Motor neuron (in vitro differentiated cells): ENCODE results near the gene PTPRU. TPM values are rescaled to one million over a fixed set of nuclear protein-coding genes. Genes with fewer than 3 reads are reported as not detected.

ENCODE experiments used
- ATAC-seq, 8 experiments: fragments of 200-7000 bp; cut with Tn5 transposase; replicated peaks in 6 of 8; 2 replicates each; pipeline ENCODE4 v1.8.0; 2021; ENCODE audit warnings: mild to moderate bottlenecking in 8 of 8, moderate library complexity in 8 of 8
- H3K27ac ChIP-seq, 2 donors: fragments of 250-450 bp; sonication (Bioruptor Pico); 2 replicates each; pipeline ENCODE4 v1.9.0; 2021; ENCODE audit warnings: antibody characterized with exemption in 2 of 2, mild to moderate bottlenecking in 2 of 2, moderate library complexity in 1 of 2
- H3K4me1 ChIP-seq, 2 donors: fragments of 250-450 bp; sonication (Bioruptor Pico); replicated peaks in 1 of 2; 2 replicates each; pipeline ENCODE4 v1.6.1; 2021; ENCODE audit warnings: antibody characterized with exemption in 2 of 2, mild to moderate bottlenecking in 2 of 2, moderate library complexity in 1 of 2
- H3K4me3 ChIP-seq, 5 donors: fragments of 250-450 bp; sonication (Bioruptor Pico); 2 replicates each; pipeline ENCODE4 v1.9.0; 2021; ENCODE audit warnings: antibody characterized with exemption in 5 of 5, mild to moderate bottlenecking in 5 of 5, moderate library complexity in 4 of 5
- WGBS, 10 experiments: fragments of 450-650 bp; shearing (Covaris generic); methylation state at CpG; one replicate each; pipeline ENCODE4 v1.0.0; 2022; 5-methylcytosine and 5-hydroxymethylcytosine counted together
- in situ Hi-C, 9 experiments: fragments of 400-800 bp; cut with MboI; loops; one replicate each; pipeline ENCODE4 v1.15.0; 2021; ENCODE audit warnings: low sequenced_read_pairs in 9 of 9, low pct_unique_long_range_greater_than_20kb in 2 of 9; ENCODE audit not compliant: unreplicated experiment in 9 of 9
- total RNA-seq, 8 experiments: library from RNA; unstranded; fragments of 300-600 nt; gene quantifications; 2 replicates each; pipeline versions ENCODE4 v1.2.3 to v1.2.4, GENCODE V29; 2022

The PTPRU gene
- total RNA-seq, 8 experiments from 2014 or later = 1.2 to 44.8 (median 15.2) TPM

DNA sequence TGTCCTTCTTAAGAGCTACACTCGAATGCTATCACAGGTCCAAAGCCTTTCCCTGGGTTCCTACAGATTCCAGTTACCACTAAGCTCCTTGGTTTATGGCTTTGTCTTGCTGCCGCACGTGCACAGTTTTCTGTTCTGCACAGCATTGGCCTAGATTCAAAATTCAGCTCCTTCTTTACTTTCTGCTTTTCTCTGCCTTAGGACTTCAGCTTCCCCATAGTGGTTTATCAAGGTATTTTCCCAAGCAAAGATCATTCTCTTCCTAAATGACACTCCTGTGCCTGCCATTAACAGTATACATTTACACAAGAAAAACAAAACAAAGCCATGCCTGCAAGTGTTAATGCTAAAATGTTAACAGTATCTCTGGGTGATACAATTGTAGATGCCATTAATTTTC, 41.8 kb downstream of the PTPRU start:
- Histone ChIP-seq H3K27ac (no peak overlapping the region), H3K4me3 (no peak overlapping the region), H3K4me1 (peaks cover 0 to 5% of the 10 kb centered on the region in 2 donors)
- ATAC-seq = no peak
- WGBS, 10 experiments = 14 to 89% (median 72%) methylated on average over 1 to 3 of the region's 3 CpGs; no CpG with 5 or more reads in 2 of the 10 experiments
- in situ Hi-C loops = no loop called here

DNA sequence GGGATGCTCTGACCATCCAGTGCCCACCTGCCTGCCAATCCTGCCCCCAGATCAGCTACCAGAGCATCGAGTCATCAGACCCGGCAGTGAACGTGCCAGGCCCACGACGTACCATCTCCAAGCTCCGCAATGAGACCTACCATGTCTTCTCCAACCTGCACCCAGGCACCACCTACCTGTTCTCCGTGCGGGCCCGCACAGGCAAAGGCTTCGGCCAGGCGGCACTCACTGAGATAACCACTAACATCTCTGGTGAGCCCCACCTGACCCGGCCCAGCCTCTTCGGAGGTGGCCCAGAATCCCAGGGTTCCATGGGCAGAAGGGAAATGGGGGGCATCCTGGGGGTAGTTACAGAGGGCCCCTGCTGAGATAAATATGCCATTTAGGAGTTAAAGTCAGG, 43.1 kb downstream of the PTPRU start:
- Histone ChIP-seq H3K4me3 (no peak overlapping the region), H3K4me1 (peaks cover 6 to 15% of the 10 kb centered on the region in 2 donors), H3K27ac (no peak overlapping the region)
- in situ Hi-C loops = no loop called here
- no peak for ATAC-seq
- WGBS, 10 experiments = 94 to 100% (median 100%) methylated on average over 2 to 10 of the region's 13 CpGs; no CpG with 5 or more reads in 5 of the 10 experiments

- WGBS, 10 experiments = 81 to 100% (median 96%) methylated on average over 1 to 9 of the region's 11 CpGs; no CpG with 5 or more reads in 4 of the 10 experiments
- H3K4me1 ChIP-seq = peaks cover 6 to 16% of the 10 kb centered on the region in 2 donors
- H3K4me3 ChIP-seq = no peak overlapping the region
- H3K27ac ChIP-seq = no peak overlapping the region
- in situ Hi-C loops = no loop called here
- ATAC-seq = no peak
Observed at GRCh38 chr1:29279951-29280391, 43.6 kb downstream of the PTPRU start.

GRCh38 chr1:29280409-29281131, 44.2 kb downstream of the PTPRU start:
- WGBS, 10 experiments = 0 to 85% (median 69%) methylated on average over 1 to 4 of the region's 6 CpGs; no CpG with 5 or more reads in 5 of the 10 experiments
- ATAC-seq = peak in 1 of 8 experiments; percentile 47
- Histone ChIP-seq H3K4me1 (peaks cover 6 to 16% of the 10 kb centered on the region in 2 donors), H3K27ac (no peak overlapping the region), H3K4me3 (no peak overlapping the region)
- in situ Hi-C loops = no loop called here

DNA sequence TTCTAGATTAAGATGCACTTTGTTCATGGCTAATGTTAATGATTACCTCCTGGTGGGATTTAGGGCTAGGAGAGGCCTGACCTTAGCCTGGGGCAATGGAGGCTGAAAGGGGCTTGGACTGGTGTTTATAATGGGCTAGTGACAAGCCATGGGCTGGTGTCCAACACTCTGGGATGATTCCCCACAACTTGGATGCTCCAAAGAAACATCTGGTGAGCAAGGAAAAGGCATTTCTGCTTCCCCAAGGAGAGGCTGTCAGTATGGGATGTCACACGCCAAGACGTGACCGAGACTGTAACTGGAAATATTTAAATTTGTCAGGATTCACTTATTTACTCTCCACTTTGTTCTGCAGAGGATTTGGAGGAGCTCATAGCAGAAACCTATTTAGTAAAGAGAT, 45.2 kb downstream of the PTPRU start:
- no peak for ATAC-seq
- Histone ChIP-seq H3K27ac (no peak overlapping the region), H3K4me3 (no peak overlapping the region), H3K4me1 (peaks cover 6 to 16% of the 10 kb centered on the region in 2 donors)
- 17 to 100% (median 75%) methylated on average over 1 to 2 of the region's 3 CpGs; no CpG with 5 or more reads in 3 of the 10 experiments for WGBS, 10 experiments
- in situ Hi-C loops = no loop called here

DNA sequence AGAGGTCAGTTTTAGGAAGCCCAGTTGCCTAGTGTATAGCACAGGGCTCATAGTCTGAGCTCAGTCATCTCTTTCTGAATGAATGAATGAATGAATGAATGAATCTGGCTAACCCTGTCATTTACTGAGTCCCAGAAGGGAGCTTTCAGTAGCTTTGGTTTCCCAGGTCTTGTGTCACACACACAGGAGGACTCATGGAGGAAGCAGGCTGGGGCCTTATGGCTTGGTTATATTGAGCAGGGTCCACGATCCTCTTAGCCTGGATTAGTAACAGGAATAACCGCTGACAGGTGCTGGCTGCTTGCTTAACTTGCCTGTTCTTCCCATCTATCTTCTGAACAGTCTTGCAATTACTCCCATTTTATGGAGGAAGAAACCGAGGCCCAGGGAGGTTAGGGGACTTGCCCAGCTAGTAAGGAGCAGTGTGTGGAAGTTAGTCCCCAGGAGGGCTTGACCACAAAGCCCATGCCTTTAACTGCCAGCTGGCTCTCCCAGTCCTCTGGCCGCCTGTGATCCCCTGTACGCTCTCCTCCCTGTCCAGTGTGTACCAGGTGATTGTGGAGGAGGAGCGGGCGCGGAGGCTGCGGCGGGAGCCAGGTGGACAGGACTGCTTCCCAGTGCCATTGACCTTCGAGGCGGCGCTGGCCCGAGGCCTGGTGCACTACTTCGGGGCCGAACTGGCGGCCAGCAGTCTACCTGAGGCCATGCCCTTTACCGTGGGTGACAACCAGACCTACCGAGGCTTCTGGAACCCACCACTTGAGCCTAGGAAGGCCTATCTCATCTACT, 46.0 kb downstream of the PTPRU start:
- 83 to 100% (median 96%) methylated on average over 1 to 14 of the region's 19 CpGs; no CpG with 5 or more reads in 4 of the 10 experiments for WGBS, 10 experiments
- Histone ChIP-seq H3K4me1 (peaks cover 6 to 16% of the 10 kb centered on the region in 2 donors), H3K27ac (peak overlapping the region in 1 of 2 donors; percentile 58), H3K4me3 (peak overlapping the region in 1 of 5 donors; percentile 14)
- no peak for ATAC-seq
- in situ Hi-C loops = no loop called here

DNA sequence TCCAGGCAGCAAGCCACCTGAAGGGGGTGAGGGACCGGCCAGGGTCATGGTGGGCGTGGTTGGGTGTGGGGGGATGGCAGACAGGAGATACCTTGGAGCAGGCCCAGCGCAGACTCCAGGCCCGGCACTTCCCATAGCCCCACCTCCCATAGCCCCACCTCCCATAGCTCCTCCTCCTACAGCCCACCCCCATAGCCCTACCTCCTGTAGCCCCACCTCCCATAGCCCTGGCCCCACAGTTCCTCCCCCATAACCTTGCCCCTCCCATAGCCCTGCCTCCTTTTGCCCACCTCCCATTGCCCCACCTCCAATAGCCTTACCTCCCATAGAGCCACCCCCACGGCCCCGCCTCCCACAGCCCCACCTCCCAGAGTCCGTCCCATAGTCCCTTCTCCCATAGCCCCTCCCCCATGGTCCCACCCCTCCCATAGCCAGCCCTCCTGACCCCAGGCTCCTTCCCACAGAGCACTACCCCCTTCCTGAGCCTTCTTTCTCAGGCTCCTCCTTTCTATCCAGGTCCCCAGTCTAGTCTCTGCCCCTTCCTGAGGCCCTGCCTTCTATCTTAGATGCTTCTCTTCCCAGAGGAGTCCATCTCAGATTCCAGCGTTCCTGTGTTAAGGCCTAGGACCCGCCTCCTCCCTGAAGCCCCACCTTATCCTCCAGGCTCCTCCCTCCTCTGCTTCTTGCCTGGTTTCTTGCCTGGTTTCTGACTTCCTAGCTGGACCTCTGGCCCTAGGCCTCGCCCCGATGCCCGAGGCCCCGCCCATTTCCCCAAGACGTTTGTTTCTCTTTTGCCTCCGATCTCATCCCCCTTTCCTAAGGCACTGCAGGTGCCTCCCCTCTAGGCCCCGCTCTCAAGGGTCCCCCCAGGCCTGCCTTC, 46.8 kb downstream of the PTPRU start:
- in situ Hi-C loops = no loop called here
- peak overlapping the region in 3 of 5 donors; percentile 2 to 22 (median 17) for H3K4me3 ChIP-seq
- ATAC-seq = peak; percentile 46 to 93 (median 86)
- H3K27ac ChIP-seq = peak overlapping the region in 1 of 2 donors; percentile 70
- 0 to 52% (median 8%) methylated on average over 2 to 6 of the region's 16 CpGs; no CpG with 5 or more reads in 5 of the 10 experiments for WGBS, 10 experiments
- H3K4me1 ChIP-seq = peaks cover 6 to 16% of the 10 kb centered on the region in 2 donors

DNA sequence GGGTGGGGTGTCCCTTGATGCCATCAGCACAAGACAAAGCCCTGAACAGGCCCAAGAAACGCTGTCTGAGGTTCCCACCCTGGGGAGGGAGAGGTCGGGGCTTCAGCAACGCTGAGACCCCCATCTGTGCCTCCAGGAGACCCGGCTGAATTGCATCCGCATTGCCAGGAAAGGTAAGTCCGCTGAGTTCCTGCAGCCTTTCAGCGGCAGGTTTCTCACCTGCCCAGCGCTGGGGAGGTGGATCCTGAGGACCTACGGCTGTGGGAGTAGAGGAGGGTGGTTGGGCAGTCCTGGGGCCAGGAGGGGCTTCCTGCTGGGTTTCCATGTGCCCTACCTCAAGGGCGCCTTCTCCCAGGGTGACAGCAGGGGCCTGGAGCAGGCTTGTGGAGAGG, 47.5 kb downstream of the PTPRU start:
- Histone ChIP-seq H3K4me1 (peaks cover 6 to 16% of the 10 kb centered on the region in 2 donors), H3K27ac (peak overlapping the region in 1 of 2 donors; percentile 70), H3K4me3 (peak overlapping the region in 2 of 5 donors; percentile 17 to 22)
- no peak for ATAC-seq
- 42 to 83% (median 48%) methylated on average over 1 to 6 of the region's 10 CpGs; no CpG with 5 or more reads in 6 of the 10 experiments for WGBS, 10 experiments
- in situ Hi-C loops = no loop called here

DNA sequence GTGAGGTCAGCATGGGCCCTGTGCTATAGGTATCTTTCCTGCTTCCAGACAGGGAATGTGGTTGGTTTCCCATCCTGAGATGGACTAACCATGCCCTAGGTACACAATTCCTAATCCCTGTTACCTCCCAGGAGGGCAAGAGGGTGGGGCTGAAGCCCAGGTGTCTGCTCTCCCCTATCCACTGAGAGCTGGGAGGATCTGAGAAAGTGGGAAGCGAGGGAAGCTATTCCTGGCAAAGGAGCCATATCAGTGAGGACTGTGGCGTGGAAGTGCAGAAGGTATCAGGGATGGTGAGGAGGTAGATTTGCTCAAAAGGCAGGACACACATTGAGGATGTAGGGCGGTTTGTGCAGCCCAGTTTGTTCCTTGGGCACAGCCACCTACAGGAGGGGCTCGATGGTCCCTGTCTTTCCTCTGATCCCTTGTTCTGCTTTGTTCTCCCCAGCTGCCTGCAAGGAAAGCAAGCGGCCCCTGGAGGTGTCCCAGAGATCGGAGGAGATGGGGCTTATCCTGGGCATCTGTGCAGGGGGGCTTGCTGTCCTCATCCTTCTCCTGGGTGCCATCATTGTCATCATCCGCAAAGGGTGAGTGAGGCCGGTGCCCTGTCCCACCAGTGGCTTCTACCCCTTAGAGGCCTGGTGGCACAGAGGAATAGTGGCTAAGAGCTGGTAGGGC, 48.1 kb downstream of the PTPRU start:
- 80 to 100% (median 90%) methylated on average over 1 to 6 of the region's 8 CpGs; no CpG with 5 or more reads in 1 of the 10 experiments for WGBS, 10 experiments
- peaks cover 6 to 16% of the 10 kb centered on the region in 2 donors for H3K4me1 ChIP-seq
- no peak overlapping the region for H3K27ac ChIP-seq
- in situ Hi-C loops = no loop called here
- no peak for ATAC-seq
- peak overlapping the region in 1 of 5 donors; percentile 22 for H3K4me3 ChIP-seq

DNA sequence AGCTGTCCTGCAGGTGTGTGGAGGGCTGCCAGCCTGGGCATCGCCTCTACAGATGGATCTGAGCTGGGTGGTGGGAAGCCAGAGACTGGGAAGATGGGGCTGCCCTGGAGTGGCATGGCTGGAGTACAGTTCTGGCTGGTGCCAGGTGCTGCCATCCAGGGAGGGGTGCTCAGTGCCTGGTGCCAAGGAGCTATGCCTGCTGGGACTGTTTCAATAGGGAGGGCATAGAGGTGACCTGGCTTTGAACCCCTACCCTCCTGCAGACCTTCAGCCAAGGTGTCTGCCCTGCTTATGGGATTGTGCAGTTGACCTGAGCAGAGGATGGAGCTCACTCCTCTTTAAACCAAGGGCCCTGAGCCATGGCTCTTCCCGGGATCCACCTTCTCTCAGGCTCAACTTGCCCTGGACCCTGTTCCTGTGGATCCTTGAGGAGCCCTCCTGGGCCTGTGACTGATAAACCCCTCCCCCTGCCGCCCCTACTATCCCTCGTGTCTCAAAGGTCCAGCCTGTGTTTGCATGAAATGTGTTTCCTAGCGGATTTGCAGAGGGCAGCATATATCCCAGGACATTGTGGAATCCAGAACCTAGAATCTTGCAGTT, 48.7 kb downstream of the PTPRU start:
- in situ Hi-C loops = no loop called here
- WGBS, 10 experiments = 17 to 100% (median 88%) methylated on average over 1 to 5 of the region's 5 CpGs; no CpG with 5 or more reads in 4 of the 10 experiments
- ATAC-seq = no peak

GRCh38 chr1:29285771-29286170, 49.4 kb downstream of the PTPRU start:
- no peak overlapping the region for H3K4me3 ChIP-seq
- peaks cover 6 to 16% of the 10 kb centered on the region in 2 donors for H3K4me1 ChIP-seq
- no peak for ATAC-seq
- in situ Hi-C loops = no loop called here
- no peak overlapping the region for H3K27ac ChIP-seq
- 72 to 100% (median 95%) methylated on average over 1 to 7 of the region's 7 CpGs; no CpG with 5 or more reads in 2 of the 10 experiments for WGBS, 10 experiments

More for the DNA sequence above, 48.7 kb downstream of the PTPRU start:
- Histone ChIP-seq H3K4me3 (no peak overlapping the region), H3K4me1 (peaks cover 6 to 16% of the 10 kb centered on the region in 2 donors), H3K27ac (no peak overlapping the region)
